ENCODE measurements around the gene BDKRB2. TPM values are rescaled to one million over a fixed set of nuclear protein-coding genes. Genes with fewer than 3 reads are reported as not detected.

Gene BDKRB2
- total and polyA plus RNA-seq, 2 of the 4 experiments (the other 2 are of a cell fraction), result 60.9 to 73.1 TPM

DNA sequence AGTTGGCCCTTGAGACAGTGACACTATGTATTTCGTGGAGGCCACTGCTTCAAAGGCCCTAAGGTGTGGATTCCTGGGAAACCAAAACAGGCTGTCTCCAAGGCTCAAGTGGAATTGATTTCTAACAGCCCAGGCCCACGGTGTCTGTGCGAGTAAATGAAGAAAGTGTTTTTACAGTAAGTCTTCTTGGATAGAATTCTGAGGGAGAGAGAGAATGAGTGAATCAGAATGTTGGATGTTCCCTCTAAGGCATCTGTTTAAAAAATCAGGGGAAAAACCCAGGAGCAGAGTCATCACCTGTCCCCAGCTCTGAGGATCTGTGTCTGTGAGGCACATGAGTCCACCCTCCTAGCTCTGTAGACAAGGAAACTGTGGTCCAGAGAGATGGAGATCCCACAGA is 29.0 kb downstream of the BDKRB2 start:
- H2BK120ac ChIP-seq (ENCODE audit: low read depth, low read length), result no peak overlapping the region
- ATAC-seq (ENCODE audit: low read depth) (no peak), DNase-seq (peak; percentile 40)
- 0 out of 2 replicates have a peak overlapping the region, but pooled peaks have one; percentile 4 for H3K27ac ChIP-seq (ENCODE audit: insufficient read depth, low read length)
- no peak overlapping the region for H2AFZ ChIP-seq (replicated peaks; ENCODE audit: low read length, poor library complexity)
- WGBS, 2 experiments (ENCODE audit: extremely low coverage in 2 of 2, insufficient read length in 1 of 2), result no CpG with 5 or more reads among the region's 3 CpGs
- peaks cover 35% of the 10 kb centered on the region for H3K9me1 ChIP-seq (ENCODE audit: insufficient read depth, low read length)
- H2BK15ac ChIP-seq (ENCODE audit: low read depth, low read length), result no peak overlapping the region
- H3K4me2 ChIP-seq (ENCODE audit: low read depth, low read length), result no peak overlapping the region
- H3K9me3 ChIP-seq (ENCODE audit: control insufficient read depth, insufficient read depth, low read length), result no peaks in the 10 kb centered on the region
- BruUV-seq (replicated peaks), result no TSS peak
- H4K20me1 ChIP-seq (ENCODE audit: insufficient read depth, low read length), result peaks cover 38% of the 10 kb centered on the region
- H2BK20ac ChIP-seq (ENCODE audit: low read depth, low read length), result no peak overlapping the region
- H3K14ac ChIP-seq (replicated peaks; ENCODE audit: low read depth, low read length), result peak overlapping the region; percentile 59; the same call in 1 of the 2 replicates
- peaks cover 24 to 74% of the 10 kb centered on the region in 2 experiments for H3K79me1 ChIP-seq (ENCODE audit: low read depth in 1 of 2, low read length in 2 of 2)
- H4K5ac ChIP-seq (ENCODE audit: low read depth, low read length), result no peak overlapping the region
- H3K36me3 ChIP-seq (ENCODE audit: control insufficient read depth, insufficient read depth, low read length), result peaks cover 78% of the 10 kb centered on the region
- H2AK9ac ChIP-seq (replicated peaks; ENCODE audit: low read depth, low read length, poor library complexity), result peak overlapping the region; percentile 15
- H3K9ac ChIP-seq (ENCODE audit: low read depth, low read length), result no peak overlapping the region
- no peak overlapping the region for H3K18ac ChIP-seq (ENCODE audit: low read depth, low read length)
- TF ChIP-seq SMC3 (IDR thresholded peaks at IDR 0.05; ENCODE audit: low read depth, low read length) (0 out of 2 replicates have a peak, but pooled peaks have one; percentile 4), FOS (IDR thresholded peaks at IDR 0.05; ENCODE audit: low read depth, low read length) (no peak), RCOR1 (IDR thresholded peaks at IDR 0.05; ENCODE audit: insufficient replicate concordance, low read length) (no peak)
- H3K27me3 ChIP-seq (ENCODE audit: control insufficient read depth, insufficient read depth, low read length), result no peaks in the 10 kb centered on the region
- in situ Hi-C loops (cut with MboI; ENCODE audit: low sequenced_read_pairs) (no loop called here), dilution Hi-C loops (cut with HindIII; ENCODE audit: low sequenced_read_pairs, unreplicated experiment) (no loop called here), intact Hi-C loops (cut with micrococcal nuclease) (no loop called here)
- H3K4ac ChIP-seq (ENCODE audit: low read depth, low read length), result no peak overlapping the region; the same call in 1 of the 2 replicates
- no peak overlapping the region for H3K56ac ChIP-seq (ENCODE audit: extremely low read depth, insufficient read depth, low read length)
- peak overlapping the region; percentile 15 for H2BK5ac ChIP-seq (ENCODE audit: low read depth, low read length, poor library complexity, severe bottlenecking)
- peak overlapping the region in 1 of 2 experiments; percentile 40; a peak in 1 of 4 replicates for H4K8ac ChIP-seq (ENCODE audit: low read depth in 2 of 2, low read length in 2 of 2)
- CTCF ChIA-PET, result interaction anchor here (1.4 kb wide), 1 partner anchor 22 kb away, joined by 3 read pairs; the partner anchor contains the start of gene BDKRB1
- POLR2A ChIA-PET (ENCODE audit: unreplicated experiment), result no interaction called here
- H3K4me3 ChIP-seq (ENCODE audit: insufficient read depth, low read depth, low read length), result no peak overlapping the region
- no peak overlapping the region for H4K91ac ChIP-seq (ENCODE audit: insufficient read depth, low read depth, low read length)
- no peak overlapping the region for H2AK5ac ChIP-seq (ENCODE audit: low read depth, low read length)
- 0 out of 2 replicates have a peak overlapping the region, but pooled peaks have one; percentile 2 for H3K23ac ChIP-seq (ENCODE audit: low read depth, low read length)
- peaks cover 14% of the 10 kb centered on the region for H3K4me1 ChIP-seq (ENCODE audit: control insufficient read depth, insufficient read depth, low read length)

All from IMR-90 (cell line).